NK-92 (cell line): Measurements from ENCODE around the gene EIF4B.

Experiments used
- DNase-seq: peaks from one replicate; lab custom pipeline; 2025; ENCODE audit not compliant: unreplicated experiment; lab: John Stamatoyannopoulos, UW

EIF4B gene

DNA sequence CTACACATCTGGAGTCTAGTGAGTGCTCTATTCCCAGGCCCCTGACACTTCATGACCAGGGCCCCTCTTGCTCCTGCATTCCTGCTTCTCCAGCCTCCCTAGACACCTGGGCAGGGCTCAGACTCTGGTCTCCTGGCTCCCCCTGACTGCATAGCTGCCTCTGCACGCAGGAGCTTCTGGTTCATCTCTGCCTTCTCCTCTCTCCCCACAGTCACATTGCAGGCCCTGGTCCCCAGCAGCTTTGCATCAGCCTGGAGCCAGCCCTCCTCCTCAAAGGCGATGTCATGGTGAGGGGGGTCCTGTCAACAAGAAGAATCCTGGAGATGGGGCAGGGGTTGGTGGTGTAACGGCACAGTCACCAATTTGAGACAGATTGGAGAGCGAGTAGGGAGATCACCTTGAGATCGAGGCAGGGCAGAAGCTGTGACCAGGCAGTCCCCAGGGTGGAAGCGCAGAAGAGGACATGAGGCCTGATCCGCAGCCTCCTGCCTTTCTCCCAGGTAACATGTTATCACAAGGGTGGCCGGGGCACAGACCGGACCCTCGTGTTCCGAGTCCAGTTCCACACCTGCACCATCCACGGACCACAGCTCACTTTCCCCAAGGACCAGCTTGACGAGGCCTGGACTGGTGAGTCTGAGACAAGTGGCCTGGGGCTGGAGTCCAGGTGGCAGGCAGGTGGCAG, 51.7 kb downstream of the EIF4B start:
- no peak for DNase-seq

DNA sequence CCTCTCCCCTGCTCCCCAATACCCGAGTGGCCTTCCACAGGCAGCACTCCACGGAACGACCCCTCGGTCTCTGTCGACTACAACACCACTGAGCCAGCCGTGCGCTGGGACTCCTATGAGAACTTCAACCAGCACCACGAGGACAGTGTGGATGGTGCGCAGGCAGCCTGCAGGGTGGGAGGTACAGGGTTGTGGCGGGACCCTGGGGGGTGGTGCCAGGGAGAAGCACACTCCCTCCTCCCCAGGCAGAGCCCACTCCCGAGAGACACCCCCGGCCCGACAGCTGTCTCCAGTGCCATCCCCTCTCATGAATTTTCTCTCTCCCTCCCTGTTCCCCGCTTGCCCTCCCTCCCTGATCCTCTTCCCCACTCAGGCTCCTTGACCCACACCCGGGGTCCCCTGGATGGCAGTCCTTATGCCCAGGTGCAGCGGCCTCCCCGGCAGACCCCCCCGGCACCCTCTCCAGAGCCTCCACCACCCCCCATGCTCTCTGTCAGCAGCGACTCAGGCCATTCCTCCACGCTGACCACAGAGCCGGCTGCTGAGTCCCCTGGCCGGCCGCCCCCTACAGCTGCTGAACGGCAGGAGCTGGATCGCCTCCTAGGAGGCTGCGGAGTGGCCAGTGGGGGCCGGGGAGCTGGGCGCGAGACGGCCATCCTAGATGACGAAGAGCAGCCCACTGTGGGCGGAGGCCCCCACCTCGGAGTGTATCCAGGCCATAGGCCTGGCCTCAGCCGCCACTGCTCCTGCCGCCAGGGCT, 52.6 kb downstream of the EIF4B start:
- DNase-seq = no peak

DNA sequence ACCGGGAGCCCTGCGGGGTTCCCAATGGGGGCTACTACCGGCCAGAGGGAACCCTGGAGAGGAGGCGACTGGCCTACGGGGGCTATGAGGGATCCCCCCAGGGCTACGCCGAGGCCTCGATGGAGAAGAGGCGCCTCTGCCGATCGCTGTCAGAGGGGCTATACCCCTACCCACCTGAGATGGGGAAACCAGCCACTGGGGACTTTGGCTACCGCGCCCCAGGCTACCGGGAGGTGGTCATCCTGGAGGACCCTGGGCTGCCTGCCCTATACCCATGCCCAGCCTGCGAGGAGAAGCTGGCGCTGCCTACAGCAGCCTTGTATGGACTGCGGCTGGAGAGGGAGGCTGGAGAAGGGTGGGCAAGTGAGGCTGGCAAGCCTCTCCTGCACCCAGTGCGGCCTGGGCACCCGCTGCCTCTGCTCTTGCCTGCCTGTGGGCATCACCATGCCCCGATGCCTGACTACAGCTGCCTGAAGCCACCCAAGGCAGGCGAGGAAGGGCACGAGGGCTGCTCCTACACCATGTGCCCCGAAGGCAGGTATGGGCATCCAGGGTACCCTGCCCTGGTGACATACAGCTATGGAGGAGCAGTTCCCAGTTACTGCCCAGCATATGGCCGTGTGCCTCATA, 53.3 kb downstream of the EIF4B start:
- DNase-seq = no peak

DNA sequence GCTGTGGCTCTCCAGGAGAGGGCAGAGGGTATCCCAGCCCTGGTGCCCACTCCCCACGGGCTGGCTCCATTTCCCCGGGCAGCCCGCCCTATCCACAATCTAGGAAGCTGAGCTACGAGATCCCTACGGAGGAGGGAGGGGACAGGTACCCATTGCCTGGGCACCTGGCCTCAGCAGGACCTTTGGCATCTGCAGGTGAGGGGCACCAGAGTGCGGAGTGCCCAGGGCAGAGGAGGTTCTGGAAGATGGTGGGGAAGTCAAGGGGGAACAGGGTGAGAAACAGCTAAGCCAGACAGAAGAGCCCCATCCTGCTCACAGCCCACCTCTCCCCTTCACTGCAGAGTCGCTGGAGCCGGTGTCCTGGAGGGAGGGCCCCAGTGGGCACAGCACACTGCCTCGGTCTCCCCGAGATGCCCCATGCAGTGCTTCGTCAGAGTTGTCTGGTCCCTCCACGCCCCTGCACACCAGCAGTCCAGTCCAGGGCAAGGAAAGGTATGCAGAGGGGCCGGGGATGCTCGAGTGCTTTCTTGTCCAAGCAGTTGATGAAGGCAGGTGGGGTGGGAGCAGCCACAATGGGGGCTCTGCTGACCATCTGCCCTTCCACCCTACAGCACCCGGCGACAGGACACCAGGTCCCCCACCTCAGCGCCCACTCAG, 53.9 kb downstream of the EIF4B start:
- no peak for DNase-seq

GRCh38 chr12:53060721-53061276, 54.5 kb downstream of the EIF4B start:
- DNase-seq = no peak

DNA sequence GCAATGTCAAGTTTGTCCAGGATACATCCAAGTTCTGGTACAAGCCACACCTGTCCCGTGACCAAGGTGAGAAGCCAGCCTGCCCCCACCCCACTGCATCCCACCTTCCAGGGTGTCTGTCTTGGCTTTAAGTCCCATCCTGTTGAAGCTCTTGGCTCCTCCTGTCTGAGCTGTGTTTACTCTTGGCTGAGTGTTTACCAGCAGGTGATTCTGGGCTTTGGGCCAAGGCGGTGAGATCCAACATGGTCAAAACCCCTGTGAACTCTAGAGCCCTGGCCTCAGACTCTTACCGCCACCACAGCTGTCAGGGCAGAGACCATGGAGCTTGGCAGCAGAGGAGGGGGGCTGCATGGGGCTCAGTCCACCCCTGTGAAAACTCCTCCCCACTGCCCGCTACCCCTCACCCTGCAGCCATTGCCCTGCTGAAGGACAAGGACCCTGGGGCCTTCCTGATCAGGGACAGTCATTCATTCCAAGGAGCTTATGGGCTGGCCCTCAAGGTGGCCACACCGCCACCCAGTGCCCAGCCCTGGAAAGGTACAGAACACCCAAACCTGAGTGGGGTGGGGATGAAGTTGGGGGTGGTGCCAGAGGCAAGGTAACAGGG, 55.3 kb downstream of the EIF4B start:
- no peak for DNase-seq

DNA sequence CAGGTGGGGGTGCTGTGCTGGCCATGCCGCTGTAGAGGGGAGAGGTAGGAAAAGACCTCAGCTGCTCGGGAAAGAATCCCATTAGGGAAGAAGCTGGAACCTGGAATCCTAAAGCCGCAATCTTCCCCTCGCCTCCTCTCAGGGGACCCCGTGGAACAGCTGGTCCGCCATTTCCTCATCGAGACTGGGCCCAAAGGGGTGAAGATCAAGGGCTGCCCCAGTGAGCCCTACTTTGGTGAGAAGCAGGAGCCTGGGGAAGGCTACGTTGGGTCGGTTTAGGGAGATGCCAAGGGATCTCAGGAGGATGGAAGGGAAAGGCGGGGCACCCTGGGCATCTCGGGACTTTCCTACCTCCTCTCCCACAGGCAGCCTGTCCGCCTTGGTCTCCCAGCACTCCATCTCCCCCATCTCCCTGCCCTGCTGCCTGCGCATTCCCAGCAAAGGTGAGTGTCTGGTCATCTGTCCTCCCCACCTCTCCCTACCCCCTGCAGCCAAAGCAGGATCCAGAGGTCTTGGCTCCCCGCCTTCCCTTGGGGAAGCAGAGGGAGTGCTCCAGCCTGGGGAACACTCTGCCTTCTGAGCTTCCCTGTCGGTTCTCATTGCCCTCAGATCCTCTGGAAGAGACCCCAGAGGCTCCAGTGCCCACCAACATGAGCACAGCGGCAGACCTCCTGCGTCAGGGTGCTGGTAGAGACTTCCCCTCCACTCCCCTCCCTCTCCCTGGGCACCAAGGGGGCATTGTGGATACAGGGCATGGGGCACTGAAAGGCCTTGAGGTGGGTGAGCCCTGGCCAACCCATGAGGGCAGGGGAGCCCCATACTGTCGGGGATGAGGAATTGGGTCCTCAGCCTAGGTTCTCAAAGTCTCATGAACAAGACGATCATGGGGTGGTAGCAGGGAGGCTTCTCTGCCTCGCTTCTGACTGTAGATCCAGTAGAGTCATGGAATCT, 56.0 kb downstream of the EIF4B start:
- DNase-seq = no peak

GRCh38 chr12:53062977-53063707, 56.9 kb downstream of the EIF4B start:
- no peak for DNase-seq

DNA sequence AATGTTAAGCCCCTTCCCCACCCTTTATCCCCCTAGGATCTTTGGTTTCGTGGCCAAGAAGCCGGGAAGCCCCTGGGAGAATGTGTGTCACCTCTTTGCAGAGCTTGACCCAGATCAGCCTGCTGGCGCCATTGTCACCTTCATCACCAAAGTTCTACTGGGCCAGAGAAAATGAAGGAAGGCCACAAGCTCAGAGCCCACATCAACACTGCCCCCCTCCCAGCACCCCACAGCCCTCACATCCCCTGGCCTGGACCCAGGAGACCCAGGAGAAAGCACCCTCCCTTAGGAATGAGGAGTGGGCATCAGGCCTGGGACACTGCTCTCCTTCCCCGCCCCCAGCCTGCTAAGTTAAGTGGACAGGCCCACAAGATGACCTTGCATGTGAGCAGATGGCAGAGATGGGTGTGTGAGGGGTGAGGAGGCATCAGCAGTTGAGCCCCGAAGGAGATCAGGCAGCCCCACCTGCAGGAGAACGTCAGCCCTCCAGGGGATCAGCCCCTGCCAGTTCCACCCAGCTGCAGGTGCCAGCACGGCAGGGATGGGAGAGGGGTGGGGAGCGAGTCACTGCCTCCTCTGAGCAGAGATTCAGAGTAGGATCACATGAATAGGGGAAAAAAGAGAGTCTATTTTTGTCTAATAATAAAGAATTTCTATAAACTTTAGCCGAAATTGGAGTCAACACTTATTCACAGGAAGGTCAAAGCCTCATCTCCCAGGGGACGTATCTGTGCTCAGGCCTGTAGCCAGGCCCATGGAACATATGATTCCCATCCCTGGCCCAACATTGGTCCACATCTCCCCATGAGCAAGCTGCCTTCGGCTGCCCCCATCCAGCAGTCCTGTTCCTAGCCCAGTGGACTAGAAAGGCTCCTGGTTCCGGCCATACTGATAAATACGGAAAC, 57.7 kb downstream of the EIF4B start:
- DNase-seq = no peak

- no peak for DNase-seq
Measured at GRCh38 chr12:53064613-53065436, 58.6 kb downstream of the EIF4B start.

- DNase-seq = no peak
Measured at GRCh38 chr12:53065470-53065869, 59.2 kb downstream of the EIF4B start.

- DNase-seq = no peak
Measured at GRCh38 chr12:53065975-53066931, 60.0 kb downstream of the EIF4B start.

GRCh38 chr12:53067074-53067992, 61.1 kb downstream of the EIF4B start:
- DNase-seq = no peak

- no peak for DNase-seq
Measured at GRCh38 chr12:53067993-53068770, 61.9 kb downstream of the EIF4B start.
